ENCODE data around the gene ADH7.

DNA sequence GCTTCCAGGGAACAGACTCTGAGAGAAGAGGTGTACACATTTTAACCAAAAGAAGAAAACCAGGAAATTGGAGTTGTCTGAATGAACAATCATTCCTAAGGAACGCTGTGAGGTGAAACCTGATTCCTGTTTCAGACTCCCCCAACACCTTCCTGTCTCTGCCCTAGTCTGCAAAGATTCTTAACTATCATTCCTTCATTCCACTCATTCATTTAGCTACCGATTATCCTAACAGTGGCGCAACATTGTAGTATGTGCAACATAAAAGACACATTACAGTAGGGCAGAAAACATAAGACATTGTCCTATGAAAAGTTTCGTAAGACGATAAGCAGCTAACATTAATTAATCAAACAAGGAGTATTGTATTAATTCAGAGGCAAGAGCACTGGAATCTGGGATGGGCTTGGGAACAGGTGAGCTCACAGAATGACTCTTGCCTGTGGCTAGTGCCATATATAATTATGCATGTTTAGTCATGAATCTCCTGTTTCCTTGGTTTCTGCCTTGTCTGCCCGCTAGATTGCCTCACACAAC lies 23.8 kb upstream of the ADH7 start:
- TF ChIP-seq, protein P1, sequence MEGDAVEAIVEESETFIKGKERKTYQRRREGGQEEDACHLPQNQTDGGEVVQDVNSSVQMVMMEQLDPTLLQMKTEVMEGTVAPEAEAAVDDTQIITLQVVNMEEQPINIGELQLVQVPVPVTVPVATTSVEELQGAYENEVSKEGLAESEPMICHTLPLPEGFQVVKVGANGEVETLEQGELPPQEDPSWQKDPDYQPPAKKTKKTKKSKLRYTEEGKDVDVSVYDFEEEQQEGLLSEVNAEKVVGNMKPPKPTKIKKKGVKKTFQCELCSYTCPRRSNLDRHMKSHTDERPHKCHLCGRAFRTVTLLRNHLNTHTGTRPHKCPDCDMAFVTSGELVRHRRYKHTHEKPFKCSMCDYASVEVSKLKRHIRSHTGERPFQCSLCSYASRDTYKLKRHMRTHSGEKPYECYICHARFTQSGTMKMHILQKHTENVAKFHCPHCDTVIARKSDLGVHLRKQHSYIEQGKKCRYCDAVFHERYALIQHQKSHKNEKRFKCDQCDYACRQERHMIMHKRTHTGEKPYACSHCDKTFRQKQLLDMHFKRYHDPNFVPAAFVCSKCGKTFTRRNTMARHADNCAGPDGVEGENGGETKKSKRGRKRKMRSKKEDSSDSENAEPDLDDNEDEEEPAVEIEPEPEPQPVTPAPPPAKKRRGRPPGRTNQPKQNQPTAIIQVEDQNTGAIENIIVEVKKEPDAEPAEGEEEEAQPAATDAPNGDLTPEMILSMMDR (IDR thresholded peaks at IDR 0.05; ENCODE audit: low read length), result no peak
- no peak for TF ChIP-seq EZH2 (IDR thresholded peaks at IDR 0.05; ENCODE audit: borderline replicate concordance, low read length)
